ENCODE results near the gene HOXA9. TPM values are rescaled to one million over a fixed set of nuclear protein-coding genes. Genes with fewer than 3 reads are reported as not detected.

The HOXA9 gene
- total and polyA plus RNA-seq, 2 of the 8 experiments (the other 6 are each of a cell fraction or from before 2014, with no cell fraction given) = not detected

- TF ChIP-seq CTCF (IDR thresholded peaks at IDR 0.05; ENCODE audit: control extremely low read depth in 1 of 3, insufficient read depth in 1 of 3, low read depth in 1 of 3, low read length in 3 of 3) (no peak), CHD1 (IDR thresholded peaks at IDR 0.05; ENCODE audit: low read depth, low read length) (no peak), SAP30 (IDR thresholded peaks at IDR 0.05; ENCODE audit: insufficient read depth, insufficient replicate concordance, low read length) (no peak)
These were observed 31.7 kb downstream of the HOXA9 start (continued) for GRCh38 chr7:27133409-27134231.

All from H1 (cell line).